Thyroid gland (tissue), 4 donors: ENCODE measurements around the gene CHSY1. TPM values are rescaled to one million over a fixed set of nuclear protein-coding genes. Genes with fewer than 3 reads are reported as not detected.

ENCODE experiments used
- DNase-seq, 2 donors: peaks; one replicate each; pipeline ENCODE4 v3.0.0-alpha.2; 2019
- H3K27ac ChIP-seq, 3 donors: fragments of 200-600 bp; sonication (generic); 1 replicate in 2 of 3; 2 replicates in 1 of 3; pipeline ENCODE4 v1.5.1; 2016 to 2019; ENCODE audit warnings: mild to moderate bottlenecking in 1 of 3, moderate library complexity in 1 of 3
- H3K27me3 ChIP-seq: fragments of 200-600 bp; sonication (generic); one replicate; pipeline ENCODE4 v1.5.1; 2019
- H3K36me3 ChIP-seq, 2 donors: fragments of 200-600 bp; sonication (generic); one replicate each; pipeline ENCODE4 v1.5.1; 2016 to 2019
- H3K4me1 ChIP-seq, 2 donors: fragments of 200-600 bp; sonication (generic); one replicate each; pipeline ENCODE4 v1.5.1; 2017 to 2019
- H3K4me3 ChIP-seq, 3 donors: fragments of 200-600 bp; sonication (generic); replicated peaks in 1 of 3; 1 replicate in 2 of 3; 2 replicates in 1 of 3; pipeline ENCODE4 v1.5.1; 2016; ENCODE audit warnings: mild to moderate bottlenecking in 1 of 3
- H3K9me3 ChIP-seq: fragments of 200-600 bp; sonication (generic); one replicate; pipeline ENCODE4 v1.5.1; 2017
- POLR2A ChIP-seq, 2 donors: fragments of 450-650 bp; IDR thresholded peaks; one replicate each; pipeline ENCODE4 v1.6.1; 2017; ENCODE audit warnings: antibody characterized with exemption in 2 of 2, mild to moderate bottlenecking in 2 of 2, moderate library complexity in 1 of 2
- WGBS, 2 donors: methylation state at CpG; one replicate each; pipeline ENCODE4 v1.1.5; 2017; 5-methylcytosine and 5-hydroxymethylcytosine counted together
- intact Hi-C: fragments of 100-400 bp; cut with DNase I; formaldehyde crosslinking; loops from one replicate; pipeline ENCODE4 v1.15.1; 2023
- total RNA-seq, 4 donors: library from RNA; depleted of rRNA; stranded (reverse); fragments of >200 nt; gene quantifications; one replicate each; pipeline ENCODE4 v1.2.3, GENCODE V29; 2016
- TF ChIP-seq, protein P1 (sequence below), 6 experiments: fragments of 200-600 bp in 3 of 6; fragments of 450-650 bp in 3 of 6; sonication (generic) in 3 of 6; IDR thresholded peaks; one replicate each; pipeline ENCODE4 v1.5.1; 2016 to 2019; ENCODE audit warnings: antibody characterized with exemption in 6 of 6, mild to moderate bottlenecking in 2 of 6, inconsistent platforms in 1 of 6, moderate library complexity in 1 of 6

Gene CHSY1
- total RNA-seq, 4 donors from 2014 or later, result 13.8 to 26.6 (median 18.5) TPM

DNA sequence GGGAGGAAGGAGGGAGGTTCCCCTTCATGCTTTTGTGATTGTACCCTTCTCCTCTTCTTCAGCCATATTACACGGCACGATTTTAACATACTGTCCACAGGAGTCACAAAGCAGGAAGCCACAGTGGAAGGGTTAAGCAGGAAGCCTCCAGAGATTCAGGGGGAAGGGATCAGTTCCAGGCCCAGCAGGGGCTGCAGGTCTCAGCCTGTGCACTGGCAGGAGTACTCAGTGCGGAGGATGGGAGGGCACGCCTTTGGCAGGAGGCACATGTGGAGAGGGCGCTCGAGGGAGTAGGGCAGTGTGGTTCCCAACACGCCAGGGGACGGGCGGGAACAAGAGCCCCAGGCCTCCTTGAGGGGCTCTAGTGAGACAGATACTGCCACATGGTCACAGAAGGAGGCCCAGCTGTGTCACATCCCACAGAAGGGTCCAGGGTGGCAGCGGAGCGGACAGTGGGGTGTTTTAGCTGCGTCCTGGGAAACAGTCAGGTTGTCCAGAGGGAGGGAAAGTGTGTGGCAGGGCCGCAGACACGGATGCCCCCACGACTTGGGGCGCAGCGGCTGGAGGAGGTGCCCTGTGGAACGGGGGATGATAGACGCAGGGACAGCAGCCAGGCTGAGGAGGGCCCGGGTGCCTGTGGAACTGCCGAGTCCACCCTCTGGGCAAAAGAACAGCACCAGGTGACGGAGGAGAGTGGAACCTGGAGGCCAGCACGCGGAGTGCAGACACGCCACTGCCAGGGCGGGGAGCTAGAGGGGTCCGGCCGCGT lies 77.5 kb downstream of the CHSY1 start:
- H3K9me3 ChIP-seq, result no peaks in the 10 kb centered on the region
- peaks cover 0 to 4% of the 10 kb centered on the region in 2 donors for H3K36me3 ChIP-seq
- H3K4me1 ChIP-seq, result peaks cover 5% of the 10 kb centered on the region in 2 donors
- H3K27me3 ChIP-seq, result no peaks in the 10 kb centered on the region
- intact Hi-C loops, result no loop called here
- no peak for DNase-seq
- TF ChIP-seq, protein P1, sequence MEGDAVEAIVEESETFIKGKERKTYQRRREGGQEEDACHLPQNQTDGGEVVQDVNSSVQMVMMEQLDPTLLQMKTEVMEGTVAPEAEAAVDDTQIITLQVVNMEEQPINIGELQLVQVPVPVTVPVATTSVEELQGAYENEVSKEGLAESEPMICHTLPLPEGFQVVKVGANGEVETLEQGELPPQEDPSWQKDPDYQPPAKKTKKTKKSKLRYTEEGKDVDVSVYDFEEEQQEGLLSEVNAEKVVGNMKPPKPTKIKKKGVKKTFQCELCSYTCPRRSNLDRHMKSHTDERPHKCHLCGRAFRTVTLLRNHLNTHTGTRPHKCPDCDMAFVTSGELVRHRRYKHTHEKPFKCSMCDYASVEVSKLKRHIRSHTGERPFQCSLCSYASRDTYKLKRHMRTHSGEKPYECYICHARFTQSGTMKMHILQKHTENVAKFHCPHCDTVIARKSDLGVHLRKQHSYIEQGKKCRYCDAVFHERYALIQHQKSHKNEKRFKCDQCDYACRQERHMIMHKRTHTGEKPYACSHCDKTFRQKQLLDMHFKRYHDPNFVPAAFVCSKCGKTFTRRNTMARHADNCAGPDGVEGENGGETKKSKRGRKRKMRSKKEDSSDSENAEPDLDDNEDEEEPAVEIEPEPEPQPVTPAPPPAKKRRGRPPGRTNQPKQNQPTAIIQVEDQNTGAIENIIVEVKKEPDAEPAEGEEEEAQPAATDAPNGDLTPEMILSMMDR (IDR thresholded peaks at IDR 0.05), result no peak
- no peak for TF ChIP-seq POLR2A (IDR thresholded peaks at IDR 0.05)
- 91 to 94% methylated on average over 28 to 29 of the region's 29 CpGs for WGBS, 2 donors
- H3K4me3 ChIP-seq, result no peak overlapping the region
- H3K27ac ChIP-seq, result no peak overlapping the region

DNA sequence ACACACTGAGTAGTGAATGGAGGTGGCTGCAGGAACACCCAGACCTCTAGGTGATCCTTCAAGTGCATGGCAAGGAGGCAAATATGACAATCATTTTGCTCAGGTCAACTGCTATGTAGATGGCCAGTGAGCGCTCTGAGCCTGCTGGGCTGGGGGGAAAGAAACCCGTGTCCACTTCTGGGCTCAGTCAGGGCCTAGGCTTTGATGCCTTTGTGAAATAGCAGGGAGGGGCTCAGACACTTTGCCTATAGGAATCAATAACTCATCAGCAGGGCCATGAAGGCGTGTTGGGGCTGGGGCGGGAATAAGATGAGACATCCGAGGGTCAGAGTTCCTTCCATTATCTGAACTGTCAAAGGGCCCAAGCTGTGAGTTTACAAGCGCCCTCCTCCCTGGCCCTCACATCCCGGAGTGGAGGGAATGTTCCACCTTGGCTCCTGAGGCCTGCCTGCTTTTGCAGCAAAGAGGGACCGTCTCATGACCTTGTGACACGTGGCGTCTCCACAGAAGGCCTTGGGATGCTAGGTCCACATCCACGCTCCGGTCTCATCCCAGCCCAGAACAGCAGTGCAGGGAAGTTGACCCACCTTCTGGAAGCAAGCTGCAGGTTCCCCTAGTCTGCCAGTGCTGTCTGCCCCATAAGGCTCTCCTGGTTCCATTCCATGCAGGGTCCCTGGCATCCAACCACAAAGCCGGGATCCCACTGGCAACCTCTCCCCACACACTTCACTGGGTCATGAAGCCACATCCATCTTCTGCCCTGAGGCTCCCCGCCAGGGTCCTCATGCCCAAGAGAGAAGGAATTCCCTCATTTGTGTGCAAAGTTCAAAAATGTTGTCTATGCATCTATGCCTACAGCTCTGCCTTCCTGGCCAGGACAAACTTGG lies 78.4 kb downstream of the CHSY1 start:
- DNase-seq, result no peak
- Histone ChIP-seq H3K27me3 (no peaks in the 10 kb centered on the region), H3K4me3 (no peak overlapping the region), H3K36me3 (peaks cover 0 to 3% of the 10 kb centered on the region in 2 donors), H3K4me1 (peaks cover 5% of the 10 kb centered on the region in 2 donors), H3K27ac (no peak overlapping the region), H3K9me3 (no peaks in the 10 kb centered on the region)
- WGBS, 2 donors, result 91 to 97% methylated on average over 13 to 14 of the region's 14 CpGs
- TF ChIP-seq, protein P1 (IDR thresholded peaks at IDR 0.05), result no peak
- TF ChIP-seq POLR2A (IDR thresholded peaks at IDR 0.05), result no peak
- intact Hi-C loops, result no loop called here

DNA sequence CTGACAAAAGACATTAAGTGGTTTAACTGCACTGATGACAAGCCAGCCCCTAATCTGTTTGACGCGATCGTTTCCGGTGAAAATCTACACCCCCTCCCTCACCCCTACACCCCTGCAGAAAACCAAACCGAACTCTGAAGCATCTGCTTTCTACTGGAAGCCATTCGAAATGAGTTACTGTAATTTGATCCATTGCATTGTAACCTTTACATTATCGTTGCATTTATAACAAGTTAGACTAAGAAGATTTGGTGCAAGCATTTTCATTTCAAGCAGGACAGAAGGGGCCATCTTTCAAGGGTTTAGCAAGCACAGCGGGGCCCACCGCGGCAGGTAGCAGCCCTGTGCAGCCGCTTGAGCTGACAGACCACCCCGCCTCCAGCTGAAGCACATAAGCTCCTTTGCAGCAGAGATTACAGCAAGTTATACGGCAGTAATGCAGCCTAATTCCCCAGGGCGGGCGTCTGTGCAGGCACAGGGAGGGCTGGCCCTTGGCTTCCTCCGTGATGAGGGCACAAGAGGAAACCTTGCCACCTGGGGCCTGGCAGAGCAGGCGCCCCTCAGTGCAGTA lies 79.3 kb downstream of the CHSY1 start:
- WGBS, 2 donors, result 68 to 70% methylated on average over 17 of the region's 17 CpGs
- no peaks in the 10 kb centered on the region for H3K9me3 ChIP-seq
- no peak for TF ChIP-seq POLR2A (IDR thresholded peaks at IDR 0.05)
- TF ChIP-seq, protein P1 (IDR thresholded peaks at IDR 0.05), result no peak
- peaks cover 5% of the 10 kb centered on the region in 2 donors for H3K4me1 ChIP-seq
- H3K36me3 ChIP-seq, result no peaks in the 10 kb centered on the region
- no peak overlapping the region for H3K27ac ChIP-seq
- H3K27me3 ChIP-seq, result no peaks in the 10 kb centered on the region
- intact Hi-C loops, result no loop called here
- DNase-seq, result no peak
- no peak overlapping the region for H3K4me3 ChIP-seq

DNA sequence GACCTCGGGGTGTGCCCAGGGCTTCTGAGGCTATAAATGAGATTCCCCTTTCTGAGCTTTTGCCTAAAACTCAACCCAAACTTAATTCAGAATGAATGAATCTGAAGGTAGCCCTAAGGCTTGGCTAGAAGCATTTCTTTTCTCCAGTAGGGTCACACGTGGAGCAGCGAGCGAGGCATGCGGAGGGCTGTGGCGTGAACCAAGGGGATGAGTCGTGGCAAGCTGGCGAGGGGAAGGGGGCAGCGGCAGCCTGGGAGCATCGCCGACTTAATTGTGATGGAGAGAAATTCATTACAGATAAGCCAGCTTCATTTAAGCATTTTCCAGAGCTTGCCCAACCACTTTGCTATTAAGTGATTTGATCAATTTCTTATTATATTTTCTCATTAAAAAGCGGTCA lies 79.9 kb downstream of the CHSY1 start:
- H3K27ac ChIP-seq, result no peak overlapping the region
- no peaks in the 10 kb centered on the region for H3K9me3 ChIP-seq
- no peaks in the 10 kb centered on the region for H3K36me3 ChIP-seq
- WGBS, 2 donors, result 81 to 85% methylated on average over 12 of the region's 12 CpGs
- no peak for DNase-seq
- no peak overlapping the region for H3K4me3 ChIP-seq
- TF ChIP-seq, protein P1 (IDR thresholded peaks at IDR 0.05), result no peak
- no peak for TF ChIP-seq POLR2A (IDR thresholded peaks at IDR 0.05)
- H3K27me3 ChIP-seq, result no peaks in the 10 kb centered on the region
- H3K4me1 ChIP-seq, result peaks cover 5 to 8% of the 10 kb centered on the region in 2 donors
- intact Hi-C loops, result no loop called here
